GM23338 (cell line): ENCODE results near the gene GRID1.
"Not testable (repeated sequence)": the region's sequence is repeated elsewhere in the genome, so short reads cannot be mapped to it uniquely, and the experiment has no call there.

Experiments
- CREB1 ChIP-seq: fragments of 250-450 bp; sonication (Bioruptor Pico); IDR thresholded peaks from 2 replicates; pipeline ENCODE4 v1.5.0; 2020; ENCODE audit warnings: low read depth, mild to moderate bottlenecking, moderate library complexity
- CTCF ChIP-seq, 2 experiments: fragments of 200-600 bp in 1 of 2; sonication (generic) in 1 of 2; conservative IDR thresholded peaks; 2 replicates each; pipeline versions ENCODE4 v1.5.1 to v1.6.1; 2016 to 2017; ENCODE audit warnings: antibody characterized with exemption in 2 of 2, low read depth in 2 of 2, mild to moderate bottlenecking in 2 of 2, moderate library complexity in 1 of 2
- ETS1 ChIP-seq: IDR thresholded peaks from 2 replicates; pipeline ENCODE4 v1.6.1; 2016; ENCODE audit warnings: antibody characterized with exemption
- EZH2 ChIP-seq: fragments of 200-600 bp; sonication (generic); IDR thresholded peaks from one replicate; pipeline ENCODE4 v1.8.0; 2017; ENCODE audit warnings: antibody characterized with exemption, mild to moderate bottlenecking, low read depth; ENCODE audit not compliant: unreplicated experiment
- EZH2phosphoT487 ChIP-seq: fragments of 200-600 bp; sonication (generic); IDR thresholded peaks from one replicate; pipeline ENCODE4 v1.8.1; 2018; ENCODE audit warnings: antibody characterized with exemption; ENCODE audit not compliant: unreplicated experiment
- JUNB ChIP-seq: IDR thresholded peaks from one replicate; pipeline ENCODE4 v1.6.1; 2016; ENCODE audit warnings: antibody characterized with exemption; ENCODE audit not compliant: unreplicated experiment
- POLR2AphosphoS5 ChIP-seq: IDR thresholded peaks from 2 replicates; pipeline ENCODE4 v1.6.1; 2016; ENCODE audit warnings: antibody characterized with exemption, low read depth
- REST ChIP-seq: IDR thresholded peaks from one replicate; pipeline ENCODE4 v1.6.1; 2018; ENCODE audit warnings: antibody characterized with exemption; ENCODE audit not compliant: unreplicated experiment
- STAT1 ChIP-seq: IDR thresholded peaks from one replicate; pipeline ENCODE4 v1.6.1; 2016; ENCODE audit warnings: antibody characterized with exemption; ENCODE audit not compliant: unreplicated experiment

GRCh38 chr10:85699066-85699465 lies 667.5 kb downstream of the GRID1 start:
- TF ChIP-seq EZH2; CTCF (conservative IDR thresholded peaks at IDR 0.05; ENCODE audit: low read depth in 2 of 2); POLR2AphosphoS5; STAT1; CREB1 (CRISPR knock-in tag); REST; EZH2phosphoT487; ETS1; JUNB: not testable (repeated sequence)
